Stimulated activated CD8-positive, alpha-beta memory T cell treated with anti-CD3 and anti-CD28 coated beads, Interleukin-4, amount 100 ng/mL, for 4 hours (primary cell): ENCODE data around the gene B4GAT1.
"Not testable (repeated sequence)": the region's sequence is repeated elsewhere in the genome, so short reads cannot be mapped to it uniquely, and the experiment has no call there.

ENCODE experiments used
- DNase-seq, 2 donors: peaks; one replicate each; pipeline ENCODE4 v3.0.0-alpha.2; 2020; ENCODE audit warnings: low read depth in 2 of 2, low spot score in 1 of 2

B4GAT1 gene

DNA sequence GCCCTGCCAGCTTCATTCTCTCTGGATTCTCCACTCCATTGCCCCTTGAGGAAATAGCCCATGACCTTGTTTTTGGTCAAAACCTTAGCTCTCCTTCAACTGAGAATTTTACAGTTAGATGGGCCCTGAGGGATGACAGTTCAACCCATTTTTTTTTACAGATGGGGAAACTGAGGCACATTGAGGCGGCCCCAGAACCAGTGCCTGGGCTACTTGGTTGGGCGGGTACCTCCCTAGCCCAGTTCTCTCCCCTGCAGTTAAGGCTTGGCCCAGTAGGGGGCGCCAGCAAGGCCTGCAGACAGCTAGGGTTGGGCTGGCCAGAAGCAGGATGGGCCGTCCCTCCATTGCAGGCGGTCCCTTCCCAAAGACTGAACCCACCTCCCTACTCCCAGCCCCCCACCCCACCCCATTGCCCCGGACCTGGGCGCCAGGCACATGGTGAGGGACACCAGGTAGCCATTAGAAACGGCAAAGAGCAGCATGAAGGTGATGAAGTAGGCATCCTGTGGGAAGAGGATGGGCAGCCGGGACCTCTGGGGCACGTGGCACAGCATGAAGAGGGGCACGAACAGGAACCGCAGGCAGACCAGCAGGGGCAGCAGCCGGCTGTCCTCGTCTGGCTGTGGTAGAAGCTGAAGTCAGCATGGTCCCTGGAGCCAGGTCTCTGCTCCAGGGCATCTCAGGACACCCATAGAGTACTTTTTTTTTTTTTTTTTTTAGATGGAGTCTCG is 16.5 kb upstream of the B4GAT1 start:
- DNase-seq = peak; percentile 19 to 54

- no peak for DNase-seq
These were observed 15.8 kb upstream of the B4GAT1 start for GRCh38 chr11:66363187-66363601.

DNA sequence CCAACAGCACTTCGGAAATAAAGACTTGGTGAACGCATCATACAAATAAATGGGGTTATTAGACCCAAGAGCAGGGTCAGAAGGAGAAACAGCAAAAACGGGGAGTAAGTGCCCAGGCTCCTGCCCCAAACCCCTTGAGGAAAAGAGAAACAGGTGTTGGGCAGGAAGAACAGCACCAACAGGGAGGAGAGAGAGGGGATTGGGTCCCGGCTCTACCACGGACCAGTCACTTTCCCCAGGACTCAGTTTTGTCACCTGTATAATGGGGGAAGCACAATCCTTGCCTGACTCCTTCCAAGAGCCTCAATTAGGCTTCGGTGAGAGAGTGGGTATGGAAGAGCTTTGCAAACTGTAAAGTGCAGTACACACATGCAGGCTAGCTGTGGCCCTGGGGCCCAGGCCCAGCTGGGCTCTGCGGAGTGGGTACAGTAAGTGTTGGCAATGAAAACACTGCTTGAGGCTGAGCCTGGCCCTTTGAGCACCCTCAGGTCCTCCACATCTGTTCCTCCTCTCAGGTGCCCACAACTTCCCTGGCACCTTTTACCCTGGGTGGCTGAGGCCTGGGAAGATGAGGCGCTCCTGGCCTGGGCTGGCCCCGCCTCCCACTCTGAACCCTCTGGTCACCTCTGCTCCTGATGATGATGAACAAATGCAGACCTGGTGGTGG is 15.2 kb upstream of the B4GAT1 start:
- DNase-seq = no peak

DNA sequence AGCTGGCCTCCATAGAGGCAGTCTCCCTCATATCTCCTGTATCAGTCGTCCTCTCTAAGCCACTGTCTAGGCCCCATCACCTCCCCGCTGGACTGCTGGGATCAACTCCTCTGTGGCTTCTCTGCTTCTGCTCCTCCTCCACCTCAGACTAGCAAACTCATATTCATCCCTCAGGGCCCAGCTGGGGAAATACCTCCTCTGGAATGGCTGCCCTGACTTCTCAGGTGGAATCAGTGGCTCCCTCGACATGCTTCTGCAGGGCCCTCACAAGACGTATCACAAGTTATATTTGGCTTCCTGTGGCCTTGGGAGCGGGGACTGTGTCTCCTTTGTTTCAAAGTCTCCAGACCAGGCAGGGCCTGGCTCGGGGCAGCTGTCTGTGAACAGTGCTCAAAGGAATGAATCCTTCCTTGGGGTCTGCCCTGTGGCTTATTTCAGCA is 14.1 kb upstream of the B4GAT1 start:
- DNase-seq = no peak

DNA sequence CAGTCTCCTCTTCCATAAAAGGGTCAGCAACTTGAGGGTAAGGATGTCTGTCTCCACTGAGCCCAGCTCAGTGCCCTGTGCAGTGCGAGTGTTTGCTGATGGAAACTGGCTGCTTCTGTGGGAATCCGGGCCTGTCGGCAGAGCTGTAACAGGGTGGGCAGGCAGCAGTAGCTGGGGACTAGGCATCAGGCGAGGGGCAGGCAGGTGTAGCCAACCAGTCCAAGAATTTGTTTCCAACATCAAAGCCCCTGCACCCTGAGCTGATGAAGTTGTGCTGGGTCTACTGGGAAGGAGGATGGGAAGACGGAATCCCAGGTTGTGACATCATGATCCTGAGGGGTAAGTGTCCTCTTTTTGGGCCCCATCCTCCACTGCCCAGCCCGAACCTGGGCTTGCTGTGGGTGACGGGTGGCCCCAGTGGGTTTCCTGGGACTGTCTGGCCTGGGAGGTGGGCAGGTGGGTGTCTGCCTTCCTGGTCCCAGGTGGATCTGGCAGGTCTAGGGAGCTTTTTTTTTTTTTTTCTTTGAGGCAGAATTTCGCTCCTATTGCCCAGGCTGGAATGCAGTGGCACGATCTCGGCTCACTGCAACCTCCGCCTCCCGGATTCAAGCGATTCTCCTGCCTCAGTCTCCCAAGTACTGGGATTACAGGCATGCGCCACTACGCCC is 13.1 kb upstream of the B4GAT1 start:
- DNase-seq = no peak

DNA sequence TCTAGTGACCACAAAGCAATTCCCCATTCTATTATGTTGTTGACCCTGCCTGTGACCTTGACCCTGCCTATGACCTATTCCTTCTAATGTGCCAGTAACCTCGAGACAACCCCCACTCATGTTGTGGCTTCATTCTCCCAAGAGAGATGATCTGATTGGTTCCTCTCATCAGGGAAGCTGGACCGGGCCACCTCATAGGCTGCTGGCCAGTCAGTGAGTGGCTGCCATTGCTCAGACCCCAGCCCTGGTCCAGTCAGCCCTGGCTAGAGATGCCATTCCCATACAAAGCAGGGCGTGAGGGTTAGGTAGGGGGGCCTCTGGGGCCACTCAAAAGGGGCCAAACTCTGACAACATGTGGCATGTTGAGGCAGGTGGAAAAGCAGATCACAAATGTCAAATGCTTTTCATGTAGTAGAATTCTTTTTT is 12.2 kb upstream of the B4GAT1 start:
- no peak for DNase-seq

DNA sequence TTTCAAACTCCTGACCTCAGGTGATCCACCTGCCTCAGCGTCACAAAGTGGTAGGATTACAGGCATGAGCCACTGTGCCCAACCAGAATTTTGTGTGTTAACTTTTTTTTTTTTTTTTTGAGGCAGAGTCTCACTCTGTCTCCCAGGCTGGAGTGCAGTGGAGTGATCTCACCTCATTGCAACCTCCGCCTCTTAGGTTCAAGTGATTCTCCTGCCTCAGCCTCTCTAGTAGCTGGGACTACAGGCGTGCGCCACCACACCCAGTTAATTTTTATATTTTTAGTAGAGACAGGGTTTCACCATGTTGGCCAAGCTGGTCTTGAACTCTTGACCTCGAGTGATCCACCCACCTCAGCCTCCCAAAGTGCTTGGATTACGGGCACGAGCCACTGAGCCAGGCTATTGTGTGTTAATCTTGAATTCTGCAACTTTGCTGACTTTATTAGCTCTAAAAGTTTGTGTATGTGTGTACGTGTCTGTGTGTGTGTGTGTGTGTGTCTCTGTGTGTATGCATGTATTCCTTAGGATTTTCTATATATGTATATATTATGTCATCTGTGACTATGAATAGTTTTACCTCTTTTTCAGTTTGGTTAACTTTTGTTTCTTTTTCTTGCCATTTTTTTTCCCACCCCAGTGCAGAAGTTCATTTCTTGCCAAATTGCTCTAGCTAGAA is 3.3 kb upstream of the B4GAT1 start:
- not testable (repeated sequence) for DNase-seq

GRCh38 chr11:66349084-66349386 is 1.6 kb upstream of the B4GAT1 start:
- DNase-seq = no peak

DNA sequence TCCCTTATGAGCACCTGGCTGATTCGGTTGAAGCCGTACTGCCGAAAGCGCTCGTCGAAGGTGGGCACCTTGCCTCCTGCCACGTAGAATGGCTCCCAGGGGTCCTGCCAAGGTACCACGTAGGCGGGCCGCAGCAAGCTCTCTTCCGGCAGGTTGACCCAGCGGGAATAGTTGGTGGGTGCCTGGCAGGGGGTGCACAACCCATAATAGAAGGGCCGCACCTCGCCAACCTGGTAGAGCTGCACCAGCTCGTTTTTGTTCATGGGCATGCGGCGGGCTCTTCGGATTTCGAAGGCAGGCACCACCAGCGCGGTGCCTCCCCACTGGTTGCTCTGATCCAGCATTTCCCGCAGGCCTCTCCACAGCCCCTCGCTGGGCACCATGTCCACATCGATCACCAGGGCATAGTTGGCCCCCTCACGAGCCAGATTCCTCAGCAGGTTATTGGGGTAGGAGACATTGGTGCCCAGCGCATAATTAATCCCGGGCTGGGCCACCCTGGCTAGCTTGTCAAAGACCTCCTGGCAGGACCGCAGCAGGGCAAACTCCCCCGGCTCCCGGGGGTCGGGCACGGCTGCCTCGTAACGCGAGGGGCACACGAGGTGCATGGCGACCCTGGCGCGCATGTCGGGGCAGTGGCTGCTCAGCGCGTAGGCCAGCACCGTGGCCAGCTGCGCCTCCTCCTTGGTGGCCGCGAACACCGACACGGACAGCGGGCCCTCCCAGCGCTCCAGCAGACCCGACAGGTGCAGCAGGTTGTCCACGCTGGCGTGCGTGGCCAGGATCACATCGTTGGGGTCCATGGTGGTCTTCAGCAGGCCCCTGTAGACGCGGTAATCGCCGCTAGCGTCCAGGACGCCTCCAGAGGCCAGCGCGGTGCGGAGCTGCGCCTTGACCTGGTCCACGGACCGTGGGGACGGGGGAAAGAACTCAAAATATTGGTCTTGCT is 679 bp downstream of the B4GAT1 start:
- no peak for DNase-seq

- DNase-seq = no peak
These were observed 2.1 kb downstream of the B4GAT1 start for GRCh38 chr11:66345316-66345649.

DNA sequence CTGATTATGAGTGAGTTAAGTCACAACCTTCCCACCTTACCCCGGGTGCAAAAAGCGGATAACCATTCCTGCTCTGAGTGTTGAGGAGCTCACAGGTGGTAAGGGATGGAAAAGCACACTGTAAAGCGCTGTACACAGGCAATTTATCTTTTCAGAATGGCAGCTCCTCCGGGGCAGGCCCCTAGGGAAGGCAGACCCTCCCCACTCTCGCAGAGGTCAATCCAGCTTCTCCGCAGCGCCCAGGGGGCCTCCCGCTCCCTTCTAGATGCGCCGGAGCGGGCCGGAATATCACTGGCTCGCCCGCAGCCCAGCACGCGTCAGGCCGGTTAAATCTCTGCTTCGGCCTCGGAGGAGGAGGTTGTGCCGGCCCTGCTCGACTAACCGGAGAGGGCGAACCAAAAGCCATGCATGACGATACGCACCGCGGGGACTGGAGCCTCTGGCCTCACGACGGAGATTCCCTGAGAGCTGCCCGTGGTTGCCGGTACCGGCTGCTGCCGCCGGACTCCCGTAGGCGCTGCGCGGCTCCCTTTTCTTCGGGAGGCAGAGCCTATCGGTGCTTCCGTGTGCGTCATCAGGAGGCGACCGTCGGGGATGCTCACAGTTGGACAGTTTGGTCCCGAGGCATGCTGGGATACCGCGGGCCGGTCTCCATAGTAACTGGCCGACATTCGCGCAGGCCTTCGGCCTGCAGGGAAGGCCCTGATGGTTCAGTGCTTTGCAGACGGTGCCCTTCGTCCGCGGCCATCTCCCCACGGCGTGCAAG is 2.7 kb downstream of the B4GAT1 start, which contains the start of gene BRMS1:
Gene BRMS1 (minus strand): TSS at position 555 of the 766 bp plus-strand sequence. CDS start 2,870 bp downstream, outside the sequence.
- peak; percentile 93 to 95 for DNase-seq

- no peak for DNase-seq
These were observed 4.3 kb downstream of the B4GAT1 start for GRCh38 chr11:66343176-66343575.

DNA sequence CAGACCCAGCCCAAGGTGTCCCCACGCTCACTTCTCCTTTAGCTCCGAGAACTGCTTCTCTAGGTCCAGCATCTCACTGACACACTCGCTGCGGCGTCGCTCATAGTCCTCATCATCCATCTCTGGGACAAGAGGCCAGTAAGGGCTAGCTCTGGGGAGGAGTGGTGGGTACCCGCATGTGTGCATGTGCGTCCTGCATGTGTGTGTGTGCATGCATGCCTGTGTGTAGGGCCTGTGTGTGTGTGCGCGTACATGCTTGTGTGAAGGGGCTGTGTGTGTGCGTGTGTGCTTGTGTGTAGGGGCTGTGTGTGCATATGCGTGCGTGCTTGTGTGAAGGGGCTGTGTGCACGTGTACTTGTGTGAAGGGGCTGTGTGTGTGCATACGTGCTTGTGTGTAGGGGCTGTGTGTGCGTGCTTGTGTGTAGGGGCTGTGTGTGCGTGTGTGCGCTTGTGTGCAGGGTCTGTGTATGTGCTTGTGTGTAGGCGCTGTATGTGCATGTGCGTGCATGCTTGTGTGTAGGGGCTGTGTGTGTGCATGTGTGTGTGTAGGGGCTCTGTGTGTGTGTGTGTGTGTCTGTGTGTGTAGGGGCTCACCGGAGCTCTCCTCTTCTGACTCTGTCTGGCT is 5.8 kb downstream of the B4GAT1 start:
- DNase-seq = no peak

GRCh38 chr11:66340596-66341501 is 6.6 kb downstream of the B4GAT1 start:
- DNase-seq = no peak

GRCh38 chr11:66339686-66340483 is 7.5 kb downstream of the B4GAT1 start:
- DNase-seq = no peak

DNA sequence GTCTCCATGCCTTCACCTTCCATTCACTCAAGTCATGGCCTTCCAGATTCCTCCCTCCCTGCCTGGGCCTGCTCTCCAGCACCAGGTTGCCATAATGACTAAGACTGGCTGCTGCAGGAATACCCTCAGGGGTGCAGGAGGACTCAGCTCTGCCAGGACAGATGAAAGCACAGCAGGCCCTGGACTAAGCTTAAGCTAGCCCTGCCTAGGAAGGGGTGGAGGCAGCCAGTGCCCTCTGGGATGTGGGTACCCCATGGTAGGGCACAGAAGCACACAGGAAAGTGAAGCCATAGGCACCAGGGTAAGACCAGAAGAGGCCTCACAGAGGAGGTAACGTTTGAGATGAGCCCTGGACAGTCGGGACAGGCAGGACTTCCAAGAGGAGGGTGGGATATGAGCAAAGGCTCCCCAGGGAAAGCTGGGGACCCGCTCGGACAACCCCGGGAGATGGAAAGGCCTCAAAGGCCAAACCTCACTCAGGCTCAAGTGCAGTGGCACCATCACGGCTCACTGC is 8.2 kb downstream of the B4GAT1 start:
- DNase-seq = no peak
